WTC11 (cell line): ENCODE results near the gene PTPRJ. TPM values are rescaled to one million over a fixed set of nuclear protein-coding genes. Genes with fewer than 3 reads are reported as not detected.

Experiments
- ATAC-seq: fragments of 200-7000 bp; cut with Tn5 transposase; 2 replicates; pipeline ENCODE4 v1.10.0; 2021; ENCODE audit warnings: mild to moderate bottlenecking, moderate library complexity
- CTCF ChIA-PET: fragments of 300-600 bp; sonication (Branson Sonifier 250); formaldehyde crosslinking; loops from one replicate; lab custom pipeline; 2021; ENCODE audit warnings: antibody characterized with exemption; lab: Charles Lee
- POLR2A ChIA-PET: fragments of 350-600 bp; sonication (Branson Sonifier 250); formaldehyde crosslinking; loops from one replicate; lab custom pipeline; 2021; ENCODE audit warnings: antibody characterized with exemption; lab: Charles Lee
- DNase-seq: peaks from one replicate; pipeline ENCODE4 v3.0.0; 2021; ENCODE audit warnings: low spot score
- H3K27ac Mint-ChIP-seq: 2 replicates; pipeline ENCODE4 v1.8.0; 2021; ENCODE audit warnings: mixed read lengths
- H3K27me3 Mint-ChIP-seq: 2 replicates; pipeline ENCODE4 v1.8.0; 2021; ENCODE audit warnings: low read depth, mild to moderate bottlenecking, moderate library complexity, mixed read lengths
- H3K36me3 Mint-ChIP-seq: 2 replicates; pipeline ENCODE4 v1.8.0; 2021; ENCODE audit warnings: mixed read lengths
- H3K4me1 Mint-ChIP-seq: 2 replicates; pipeline ENCODE4 v1.8.0; 2022; ENCODE audit warnings: mixed read lengths
- H3K4me3 Mint-ChIP-seq: 2 replicates; pipeline ENCODE4 v1.8.0; 2021; ENCODE audit warnings: mild to moderate bottlenecking, moderate library complexity, mixed read lengths
- H3K9me3 Mint-ChIP-seq: 2 replicates; pipeline ENCODE4 v1.8.0; 2021; ENCODE audit warnings: mixed read lengths
- CREB1 ChIP-seq: sonication (generic); formaldehyde crosslinking; IDR thresholded peaks from 2 replicates; pipeline ENCODE4 v1.8.0; 2023; ENCODE audit warnings: mild to moderate bottlenecking, missing genetic modification reagents
- CREM ChIP-seq: sonication (generic); formaldehyde crosslinking; IDR thresholded peaks from 2 replicates; pipeline ENCODE4 v1.8.1; 2022; ENCODE audit warnings: mild to moderate bottlenecking, missing genetic modification reagents, moderate library complexity
- HMGA2 ChIP-seq: fragments of 250-450 bp; sonication (Bioruptor Pico); IDR thresholded peaks from 2 replicates; pipeline ENCODE4 v1.4.0; 2021; ENCODE audit warnings: mild to moderate bottlenecking, moderate library complexity
- MYBL2 ChIP-seq: sonication (generic); formaldehyde crosslinking; IDR thresholded peaks from 2 replicates; pipeline ENCODE4 v1.8.1; 2023; ENCODE audit warnings: mild to moderate bottlenecking, moderate library complexity, missing genetic modification reagents
- NFE2L1 ChIP-seq: sonication (generic); formaldehyde crosslinking; IDR thresholded peaks from 2 replicates; pipeline ENCODE4 v1.8.1; 2023; ENCODE audit warnings: missing genetic modification reagents
- SMAD4 ChIP-seq: sonication (generic); formaldehyde crosslinking; IDR thresholded peaks from 2 replicates; pipeline ENCODE4 v1.8.0; 2022; ENCODE audit warnings: mild to moderate bottlenecking, missing genetic modification reagents
- TP53 ChIP-seq: sonication (generic); formaldehyde crosslinking; IDR thresholded peaks from 2 replicates; pipeline ENCODE4 v1.8.1; 2023; ENCODE audit warnings: mild to moderate bottlenecking, missing genetic modification reagents
- ZNF671 ChIP-seq: fragments of 250-450 bp; sonication (Bioruptor Pico); IDR thresholded peaks from 2 replicates; pipeline ENCODE4 v1.8.0; 2021; ENCODE audit warnings: mild to moderate bottlenecking
- total RNA-seq: library from RNA; stranded (reverse); gene quantifications from 3 replicates; pipeline ENCODE4 v1.2.3, GENCODE V29; 2021
- TF ChIP-seq, protein P1 (sequence below): sonication (generic); formaldehyde crosslinking; IDR thresholded peaks from 2 replicates; pipeline ENCODE4 v1.8.0; 2023; ENCODE audit warnings: mild to moderate bottlenecking, missing genetic modification reagents
- TF ChIP-seq, protein P2 (sequence below): fragments of 250-450 bp; sonication (Bioruptor Pico); IDR thresholded peaks from 2 replicates; pipeline ENCODE4 v1.9.0; 2021; ENCODE audit warnings: mild to moderate bottlenecking, borderline replicate concordance
- TF ChIP-seq, protein P3 (sequence below): sonication (generic); formaldehyde crosslinking; IDR thresholded peaks from 2 replicates; pipeline ENCODE4 v1.8.1; 2023; ENCODE audit warnings: mild to moderate bottlenecking, missing genetic modification reagents, borderline replicate concordance
- TF ChIP-seq, protein P4 (sequence below): sonication (generic); formaldehyde crosslinking; IDR thresholded peaks from 2 replicates; pipeline ENCODE4 v1.8.0; 2022; ENCODE audit warnings: missing genetic modification reagents

The PTPRJ gene
- total RNA-seq, 1 experiment from 2014 or later: 19.5 TPM

DNA sequence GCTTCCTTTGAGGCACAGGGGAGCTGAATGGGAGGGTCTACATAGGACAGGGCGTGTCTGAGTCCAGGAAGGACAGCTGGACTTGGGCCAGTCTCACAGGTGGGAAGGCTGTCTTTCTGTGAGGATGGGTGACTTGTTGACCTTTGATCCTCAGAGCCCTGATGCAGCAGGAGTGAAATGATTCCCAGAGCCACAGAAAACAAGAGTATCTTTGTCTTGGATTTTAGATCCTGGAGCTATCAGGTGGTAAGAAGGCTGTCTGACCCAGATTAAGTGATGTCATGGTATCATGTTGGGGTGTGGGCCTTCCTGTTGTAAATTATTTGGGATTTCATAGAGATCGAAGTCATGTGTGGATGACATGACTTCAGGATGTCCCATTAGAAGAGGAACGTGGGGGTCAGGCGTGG lies 15.0 kb downstream of the PTPRJ start:
- CTCF ChIA-PET: interaction anchor here (1.0 to 1.3 kb wide), 2 partner anchors 13 to 15 kb away, joined by 3 read pairs; partner anchors contain the start of gene PTPRJ
- no peak for ATAC-seq

More for the DNA sequence above, 15.0 kb downstream of the PTPRJ start:
- TF ChIP-seq HMGA2 (CRISPR knock-in tag) (no peak), MYBL2 (CRISPR knock-in tag) (no peak), ZNF671 (CRISPR knock-in tag) (no peak), NFE2L1 (no peak), TP53 (no peak), CREB1 (CRISPR knock-in tag) (no peak), SMAD4 (CRISPR knock-in tag) (no peak), CREM (CRISPR knock-in tag) (no peak)
- TF ChIP-seq, protein P1, sequence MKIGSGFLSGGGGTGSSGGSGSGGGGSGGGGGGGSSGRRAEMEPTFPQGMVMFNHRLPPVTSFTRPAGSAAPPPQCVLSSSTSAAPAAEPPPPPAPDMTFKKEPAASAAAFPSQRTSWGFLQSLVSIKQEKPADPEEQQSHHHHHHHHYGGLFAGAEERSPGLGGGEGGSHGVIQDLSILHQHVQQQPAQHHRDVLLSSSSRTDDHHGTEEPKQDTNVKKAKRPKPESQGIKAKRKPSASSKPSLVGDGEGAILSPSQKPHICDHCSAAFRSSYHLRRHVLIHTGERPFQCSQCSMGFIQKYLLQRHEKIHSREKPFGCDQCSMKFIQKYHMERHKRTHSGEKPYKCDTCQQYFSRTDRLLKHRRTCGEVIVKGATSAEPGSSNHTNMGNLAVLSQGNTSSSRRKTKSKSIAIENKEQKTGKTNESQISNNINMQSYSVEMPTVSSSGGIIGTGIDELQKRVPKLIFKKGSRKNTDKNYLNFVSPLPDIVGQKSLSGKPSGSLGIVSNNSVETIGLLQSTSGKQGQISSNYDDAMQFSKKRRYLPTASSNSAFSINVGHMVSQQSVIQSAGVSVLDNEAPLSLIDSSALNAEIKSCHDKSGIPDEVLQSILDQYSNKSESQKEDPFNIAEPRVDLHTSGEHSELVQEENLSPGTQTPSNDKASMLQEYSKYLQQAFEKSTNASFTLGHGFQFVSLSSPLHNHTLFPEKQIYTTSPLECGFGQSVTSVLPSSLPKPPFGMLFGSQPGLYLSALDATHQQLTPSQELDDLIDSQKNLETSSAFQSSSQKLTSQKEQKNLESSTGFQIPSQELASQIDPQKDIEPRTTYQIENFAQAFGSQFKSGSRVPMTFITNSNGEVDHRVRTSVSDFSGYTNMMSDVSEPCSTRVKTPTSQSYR: no peak
- TF ChIP-seq, protein P2, sequence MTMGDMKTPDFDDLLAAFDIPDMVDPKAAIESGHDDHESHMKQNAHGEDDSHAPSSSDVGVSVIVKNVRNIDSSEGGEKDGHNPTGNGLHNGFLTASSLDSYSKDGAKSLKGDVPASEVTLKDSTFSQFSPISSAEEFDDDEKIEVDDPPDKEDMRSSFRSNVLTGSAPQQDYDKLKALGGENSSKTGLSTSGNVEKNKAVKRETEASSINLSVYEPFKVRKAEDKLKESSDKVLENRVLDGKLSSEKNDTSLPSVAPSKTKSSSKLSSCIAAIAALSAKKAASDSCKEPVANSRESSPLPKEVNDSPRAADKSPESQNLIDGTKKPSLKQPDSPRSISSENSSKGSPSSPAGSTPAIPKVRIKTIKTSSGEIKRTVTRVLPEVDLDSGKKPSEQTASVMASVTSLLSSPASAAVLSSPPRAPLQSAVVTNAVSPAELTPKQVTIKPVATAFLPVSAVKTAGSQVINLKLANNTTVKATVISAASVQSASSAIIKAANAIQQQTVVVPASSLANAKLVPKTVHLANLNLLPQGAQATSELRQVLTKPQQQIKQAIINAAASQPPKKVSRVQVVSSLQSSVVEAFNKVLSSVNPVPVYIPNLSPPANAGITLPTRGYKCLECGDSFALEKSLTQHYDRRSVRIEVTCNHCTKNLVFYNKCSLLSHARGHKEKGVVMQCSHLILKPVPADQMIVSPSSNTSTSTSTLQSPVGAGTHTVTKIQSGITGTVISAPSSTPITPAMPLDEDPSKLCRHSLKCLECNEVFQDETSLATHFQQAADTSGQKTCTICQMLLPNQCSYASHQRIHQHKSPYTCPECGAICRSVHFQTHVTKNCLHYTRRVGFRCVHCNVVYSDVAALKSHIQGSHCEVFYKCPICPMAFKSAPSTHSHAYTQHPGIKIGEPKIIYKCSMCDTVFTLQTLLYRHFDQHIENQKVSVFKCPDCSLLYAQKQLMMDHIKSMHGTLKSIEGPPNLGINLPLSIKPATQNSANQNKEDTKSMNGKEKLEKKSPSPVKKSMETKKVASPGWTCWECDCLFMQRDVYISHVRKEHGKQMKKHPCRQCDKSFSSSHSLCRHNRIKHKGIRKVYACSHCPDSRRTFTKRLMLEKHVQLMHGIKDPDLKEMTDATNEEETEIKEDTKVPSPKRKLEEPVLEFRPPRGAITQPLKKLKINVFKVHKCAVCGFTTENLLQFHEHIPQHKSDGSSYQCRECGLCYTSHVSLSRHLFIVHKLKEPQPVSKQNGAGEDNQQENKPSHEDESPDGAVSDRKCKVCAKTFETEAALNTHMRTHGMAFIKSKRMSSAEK (CRISPR knock-in tag): no peak
- TF ChIP-seq, protein P3, sequence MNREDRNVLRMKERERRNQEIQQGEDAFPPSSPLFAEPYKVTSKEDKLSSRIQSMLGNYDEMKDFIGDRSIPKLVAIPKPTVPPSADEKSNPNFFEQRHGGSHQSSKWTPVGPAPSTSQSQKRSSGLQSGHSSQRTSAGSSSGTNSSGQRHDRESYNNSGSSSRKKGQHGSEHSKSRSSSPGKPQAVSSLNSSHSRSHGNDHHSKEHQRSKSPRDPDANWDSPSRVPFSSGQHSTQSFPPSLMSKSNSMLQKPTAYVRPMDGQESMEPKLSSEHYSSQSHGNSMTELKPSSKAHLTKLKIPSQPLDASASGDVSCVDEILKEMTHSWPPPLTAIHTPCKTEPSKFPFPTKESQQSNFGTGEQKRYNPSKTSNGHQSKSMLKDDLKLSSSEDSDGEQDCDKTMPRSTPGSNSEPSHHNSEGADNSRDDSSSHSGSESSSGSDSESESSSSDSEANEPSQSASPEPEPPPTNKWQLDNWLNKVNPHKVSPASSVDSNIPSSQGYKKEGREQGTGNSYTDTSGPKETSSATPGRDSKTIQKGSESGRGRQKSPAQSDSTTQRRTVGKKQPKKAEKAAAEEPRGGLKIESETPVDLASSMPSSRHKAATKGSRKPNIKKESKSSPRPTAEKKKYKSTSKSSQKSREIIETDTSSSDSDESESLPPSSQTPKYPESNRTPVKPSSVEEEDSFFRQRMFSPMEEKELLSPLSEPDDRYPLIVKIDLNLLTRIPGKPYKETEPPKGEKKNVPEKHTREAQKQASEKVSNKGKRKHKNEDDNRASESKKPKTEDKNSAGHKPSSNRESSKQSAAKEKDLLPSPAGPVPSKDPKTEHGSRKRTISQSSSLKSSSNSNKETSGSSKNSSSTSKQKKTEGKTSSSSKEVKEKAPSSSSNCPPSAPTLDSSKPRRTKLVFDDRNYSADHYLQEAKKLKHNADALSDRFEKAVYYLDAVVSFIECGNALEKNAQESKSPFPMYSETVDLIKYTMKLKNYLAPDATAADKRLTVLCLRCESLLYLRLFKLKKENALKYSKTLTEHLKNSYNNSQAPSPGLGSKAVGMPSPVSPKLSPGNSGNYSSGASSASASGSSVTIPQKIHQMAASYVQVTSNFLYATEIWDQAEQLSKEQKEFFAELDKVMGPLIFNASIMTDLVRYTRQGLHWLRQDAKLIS (CRISPR knock-in tag): no peak
- TF ChIP-seq, protein P4, sequence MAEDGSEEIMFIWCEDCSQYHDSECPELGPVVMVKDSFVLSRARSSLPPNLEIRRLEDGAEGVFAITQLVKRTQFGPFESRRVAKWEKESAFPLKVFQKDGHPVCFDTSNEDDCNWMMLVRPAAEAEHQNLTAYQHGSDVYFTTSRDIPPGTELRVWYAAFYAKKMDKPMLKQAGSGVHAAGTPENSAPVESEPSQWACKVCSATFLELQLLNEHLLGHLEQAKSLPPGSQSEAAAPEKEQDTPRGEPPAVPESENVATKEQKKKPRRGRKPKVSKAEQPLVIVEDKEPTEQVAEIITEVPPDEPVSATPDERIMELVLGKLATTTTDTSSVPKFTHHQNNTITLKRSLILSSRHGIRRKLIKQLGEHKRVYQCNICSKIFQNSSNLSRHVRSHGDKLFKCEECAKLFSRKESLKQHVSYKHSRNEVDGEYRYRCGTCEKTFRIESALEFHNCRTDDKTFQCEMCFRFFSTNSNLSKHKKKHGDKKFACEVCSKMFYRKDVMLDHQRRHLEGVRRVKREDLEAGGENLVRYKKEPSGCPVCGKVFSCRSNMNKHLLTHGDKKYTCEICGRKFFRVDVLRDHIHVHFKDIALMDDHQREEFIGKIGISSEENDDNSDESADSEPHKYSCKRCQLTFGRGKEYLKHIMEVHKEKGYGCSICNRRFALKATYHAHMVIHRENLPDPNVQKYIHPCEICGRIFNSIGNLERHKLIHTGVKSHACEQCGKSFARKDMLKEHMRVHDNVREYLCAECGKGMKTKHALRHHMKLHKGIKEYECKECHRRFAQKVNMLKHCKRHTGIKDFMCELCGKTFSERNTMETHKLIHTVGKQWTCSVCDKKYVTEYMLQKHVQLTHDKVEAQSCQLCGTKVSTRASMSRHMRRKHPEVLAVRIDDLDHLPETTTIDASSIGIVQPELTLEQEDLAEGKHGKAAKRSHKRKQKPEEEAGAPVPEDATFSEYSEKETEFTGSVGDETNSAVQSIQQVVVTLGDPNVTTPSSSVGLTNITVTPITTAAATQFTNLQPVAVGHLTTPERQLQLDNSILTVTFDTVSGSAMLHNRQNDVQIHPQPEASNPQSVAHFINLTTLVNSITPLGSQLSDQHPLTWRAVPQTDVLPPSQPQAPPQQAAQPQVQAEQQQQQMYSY (CRISPR knock-in tag): no peak
- Mint-ChIP-seq H3K36me3 (no peaks in the 10 kb centered on the region), H3K4me3 (no peak overlapping the region), H3K27ac (no peak overlapping the region; the same call in none of the 2 replicates), H3K27me3 (no peaks in the 10 kb centered on the region), H3K4me1 (peaks cover 47% of the 10 kb centered on the region), H3K9me3 (no peaks in the 10 kb centered on the region)
- POLR2A ChIA-PET: no interaction called here
- no peak for DNase-seq
